Mesendoderm (in vitro differentiated cells): ENCODE results near the gene CDK13. TPM values are rescaled to one million over a fixed set of nuclear protein-coding genes. Genes with fewer than 3 reads are reported as not detected.
"Not testable (repeated sequence)": the region's sequence is repeated elsewhere in the genome, so short reads cannot be mapped to it uniquely, and the experiment has no call there.

ENCODE experiments used
- DNase-seq: peaks from one replicate; pipeline ENCODE4 v3.0.0; 2013
- H2AK5ac ChIP-seq: 2 replicates; pipeline ENCODE4 v1.6.1; 2013; ENCODE audit warnings: low read length, inconsistent platforms
- H2BK120ac ChIP-seq: 2 replicates; pipeline ENCODE4 v1.6.1; 2013; ENCODE audit warnings: low read depth, mild to moderate bottlenecking, low read length, moderate library complexity, mixed read lengths
- H2BK15ac ChIP-seq: replicated peaks from 2 replicates; pipeline ENCODE4 v1.6.1; 2013; ENCODE audit warnings: low read depth, mild to moderate bottlenecking, moderate library complexity
- H2BK5ac ChIP-seq: 2 replicates; pipeline ENCODE4 v1.6.1; 2013; ENCODE audit warnings: low read length, inconsistent platforms
- H3K18ac ChIP-seq: 2 replicates; pipeline ENCODE4 v1.6.1; 2013; ENCODE audit warnings: mild to moderate bottlenecking, low read length, mixed read lengths
- H3K23ac ChIP-seq: one replicate; pipeline ENCODE4 v1.6.1; 2013; ENCODE audit warnings: low read length
- H3K27ac ChIP-seq: 2 replicates; pipeline ENCODE4 v1.5.1; 2013; ENCODE audit warnings: low read depth, mild to moderate bottlenecking, inconsistent platforms, low read length, moderate library complexity
- H3K27me3 ChIP-seq: 2 replicates; pipeline ENCODE4 v1.6.1; 2013; ENCODE audit warnings: low read length, control low read depth, mild to moderate bottlenecking, inconsistent platforms; ENCODE audit not compliant: insufficient read depth, poor library complexity
- H3K36me3 ChIP-seq: 2 replicates; pipeline ENCODE4 v1.6.1; 2013; ENCODE audit warnings: low read length, inconsistent platforms; ENCODE audit not compliant: control insufficient read depth, insufficient read depth
- H3K4ac ChIP-seq: one replicate; pipeline ENCODE4 v1.6.1; 2013; ENCODE audit warnings: low read depth, mild to moderate bottlenecking, low read length, moderate library complexity
- H3K4me1 ChIP-seq: 2 replicates; pipeline ENCODE4 v1.6.1; 2013; ENCODE audit warnings: low read depth, low read length, inconsistent platforms; ENCODE audit not compliant: control insufficient read depth
- H3K4me2 ChIP-seq: 2 replicates; pipeline ENCODE4 v1.6.1; 2013; ENCODE audit warnings: low read length
- H3K4me3 ChIP-seq: 2 replicates; pipeline ENCODE4 v1.5.1; 2013; ENCODE audit warnings: mild to moderate bottlenecking, low read length
- H3K56ac ChIP-seq: one replicate; pipeline ENCODE4 v1.6.1; 2013; ENCODE audit warnings: low read length
- H3K79me1 ChIP-seq: 2 replicates; pipeline ENCODE4 v1.6.1; 2013; ENCODE audit warnings: low read length, inconsistent platforms
- H3K79me2 ChIP-seq: 2 replicates; pipeline ENCODE4 v1.6.1; 2013; ENCODE audit warnings: mild to moderate bottlenecking, low read length; ENCODE audit not compliant: control insufficient read depth, insufficient read depth
- H3K9ac ChIP-seq: 2 replicates; pipeline ENCODE4 v1.6.1; 2013; ENCODE audit warnings: low read length, inconsistent platforms
- H4K5ac ChIP-seq: one replicate; pipeline ENCODE4 v1.6.1; 2013; ENCODE audit warnings: low read length
- H4K8ac ChIP-seq: one replicate; pipeline ENCODE4 v1.6.1; 2013; ENCODE audit warnings: low read depth, mild to moderate bottlenecking, control low read depth, low read length, moderate library complexity
- WGBS: extraction: QIAGEN DNeasy Blood & Tissue Kit; methylation state at CpG from one replicate; pipeline ENCODE4 v1.1.7; 2013; ENCODE audit warnings: low lambda C conversion rate, missing lambda C conversion rate; ENCODE audit not compliant: insufficient coverage; ENCODE audit errors: extremely low coverage; 5-methylcytosine and 5-hydroxymethylcytosine counted together
- small RNA-seq: library from polyadenylated mRNA; stranded (forward); fragments of <200 nt; extraction: miRNeasy Mini kit (QIAGEN cat#:217004); gene quantifications from one replicate; pipeline ENCODE3, GENCODE V24; 2013; ENCODE audit not compliant: insufficient read depth

The CDK13 gene

DNA sequence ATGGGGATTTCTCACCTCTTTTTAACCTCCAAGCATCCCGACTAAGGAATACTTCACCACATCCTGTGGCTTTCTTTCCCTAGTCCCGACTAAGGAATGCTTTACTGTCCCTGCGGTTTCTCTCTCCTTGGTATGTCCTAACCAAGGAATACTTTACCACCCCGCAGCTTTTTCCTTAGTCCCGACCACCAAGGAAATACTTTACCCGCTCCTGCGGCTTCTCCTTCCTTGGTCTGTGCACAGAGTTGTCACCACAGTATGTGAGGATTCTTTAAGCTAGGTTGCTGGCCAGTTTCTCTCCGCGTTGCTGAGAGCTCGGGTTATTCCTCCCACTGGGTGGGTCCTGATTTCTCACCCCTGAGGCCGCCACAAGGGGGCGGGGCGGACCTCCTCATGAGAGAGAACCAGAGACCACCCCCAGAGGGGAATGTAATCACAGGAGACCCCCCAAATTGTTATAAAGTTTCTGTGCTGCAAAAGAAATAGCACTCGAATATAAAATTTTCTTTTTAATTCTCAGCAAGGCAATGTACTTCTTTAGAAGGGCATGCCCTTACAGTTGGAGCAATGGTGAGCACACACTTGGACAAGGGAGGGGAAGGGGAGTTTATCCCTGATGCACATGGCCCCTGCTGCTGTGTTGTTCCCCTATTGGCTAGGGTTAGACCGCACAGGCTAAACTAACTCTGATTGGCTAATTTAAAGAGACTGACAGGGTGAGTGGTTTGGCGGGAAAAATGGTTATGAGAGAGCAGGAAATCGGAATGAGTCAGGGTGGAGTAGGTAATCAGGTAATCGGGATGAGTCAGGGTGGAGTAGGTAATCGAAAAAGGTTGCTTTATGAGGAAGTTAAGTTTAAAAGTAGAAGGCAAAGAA is 197.6 kb downstream of the CDK13 start:
- Histone ChIP-seq H3K4me3 (no peak overlapping the region), H3K4me1 (no peaks in the 10 kb centered on the region), H3K23ac (no peak overlapping the region), H3K4ac (no peak overlapping the region), H3K4me2 (no peak overlapping the region), H3K79me1 (no peaks in the 10 kb centered on the region), H2AK5ac (no peak overlapping the region), H2BK5ac (no peak overlapping the region), H3K79me2 (no peaks in the 10 kb centered on the region), H3K56ac (no peak overlapping the region), H3K9ac (no peak overlapping the region), H3K18ac (no peak overlapping the region), H2BK120ac (no peak overlapping the region), H4K8ac (no peak overlapping the region), H3K27me3 (no peaks in the 10 kb centered on the region), H2BK15ac (no peak overlapping the region), H4K5ac (no peak overlapping the region), H3K36me3 (no peaks in the 10 kb centered on the region), H3K27ac (no peak overlapping the region)
- DNase-seq: no peak
- no CpG with 5 or more reads among the region's 19 CpGs for WGBS

- not testable (repeated sequence) for H3K4me1 ChIP-seq, H3K79me2 ChIP-seq, H2BK120ac ChIP-seq, H3K56ac ChIP-seq, H2BK15ac ChIP-seq, H3K18ac ChIP-seq, DNase-seq, H3K9ac ChIP-seq, H3K4ac ChIP-seq, H4K8ac ChIP-seq, H2AK5ac ChIP-seq, H4K5ac ChIP-seq, H3K36me3 ChIP-seq, H3K79me1 ChIP-seq, H3K27me3 ChIP-seq, H3K4me3 ChIP-seq, H3K27ac ChIP-seq, H3K4me2 ChIP-seq, H2BK5ac ChIP-seq, H3K23ac ChIP-seq
- no CpG with 5 or more reads among the region's 7 CpGs for WGBS
Observed at GRCh38 chr7:40148247-40148580, 198.2 kb downstream of the CDK13 start.

DNA sequence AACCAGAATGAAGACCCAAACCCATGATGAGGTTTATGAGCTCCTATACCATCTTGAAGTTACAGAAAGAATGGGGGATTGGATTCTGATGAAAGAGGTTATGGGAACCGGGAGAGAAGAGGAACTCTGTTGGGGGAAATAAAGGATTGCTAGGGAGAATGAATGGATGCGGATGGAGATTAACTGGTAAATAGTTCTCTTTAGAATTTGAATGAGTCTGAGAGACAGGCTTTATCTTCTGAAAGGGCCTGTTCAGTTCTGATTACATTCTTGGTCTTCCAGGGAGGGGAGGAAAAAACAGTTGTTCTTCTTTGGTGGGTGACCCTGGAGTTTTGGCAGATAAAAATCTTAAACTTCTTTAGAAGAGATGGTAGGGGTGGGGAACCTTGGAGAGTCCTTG is 198.6 kb downstream of the CDK13 start:
- Histone ChIP-seq H2BK15ac (no peak overlapping the region), H3K79me1 (no peaks in the 10 kb centered on the region), H2BK120ac (no peak overlapping the region), H3K27me3 (no peaks in the 10 kb centered on the region), H4K8ac (no peak overlapping the region), H3K56ac (no peak overlapping the region), H3K79me2 (no peaks in the 10 kb centered on the region), H2AK5ac (no peak overlapping the region), H3K23ac (no peak overlapping the region), H3K4me2 (no peak overlapping the region), H3K4me3 (no peak overlapping the region), H4K5ac (no peak overlapping the region), H3K36me3 (no peaks in the 10 kb centered on the region), H3K9ac (no peak overlapping the region), H3K4ac (no peak overlapping the region), H2BK5ac (no peak overlapping the region), H3K18ac (no peak overlapping the region), H3K4me1 (no peaks in the 10 kb centered on the region), H3K27ac (no peak overlapping the region)
- no peak for DNase-seq
- WGBS: no CpG with 5 or more reads among the region's 2 CpGs

Small RNA genes lying within 50 kb of the gene (small RNA-seq; reads per million reads assigned to genes)
- gene AC006023.1 (not detected), gene AC006023.2 (not detected)
